ENCODE measurements around the gene PTGER3.
"Not testable (repeated sequence)": the region's sequence is repeated elsewhere in the genome, so short reads cannot be mapped to it uniquely, and the experiment has no call there.

PTGER3 gene

DNA sequence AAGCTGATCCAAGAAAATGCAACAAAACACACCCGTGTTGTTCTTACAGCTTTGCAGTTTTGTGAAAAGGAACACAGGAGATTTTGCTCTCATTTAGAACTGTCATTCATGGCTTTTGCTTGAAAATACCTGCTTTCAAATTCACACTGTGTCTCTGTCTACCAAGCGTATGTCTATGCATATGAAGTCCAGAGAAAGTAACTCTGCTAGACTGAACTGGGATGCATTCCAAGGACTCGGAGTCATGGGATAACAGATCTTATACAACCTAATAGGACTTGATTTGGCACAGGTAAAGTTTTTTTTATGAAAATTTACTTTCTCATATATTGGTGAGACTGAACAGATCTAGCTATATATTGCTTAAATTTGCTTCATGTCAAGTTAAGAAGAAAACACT is 102.4 kb downstream of the PTGER3 start:
- DNase-seq: no peak

DNA sequence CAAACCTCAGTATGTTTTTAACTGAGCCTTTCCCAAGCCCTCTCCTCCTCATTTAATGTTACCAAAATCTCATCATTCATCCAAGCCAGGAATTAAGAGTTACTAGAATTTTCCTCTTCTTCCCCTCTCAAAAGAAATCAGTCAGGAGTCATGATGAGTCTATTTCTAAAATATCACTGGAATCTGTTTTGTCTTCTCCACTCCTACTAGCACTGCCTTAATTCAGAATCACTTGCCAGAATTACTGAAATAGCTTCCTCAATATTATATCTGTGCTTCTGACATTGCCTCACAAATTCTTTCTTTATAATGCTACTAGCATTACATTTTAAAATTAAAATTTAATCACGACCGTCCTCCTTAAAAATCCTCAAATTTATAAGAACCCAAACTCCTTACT is 106.1 kb downstream of the PTGER3 start:
- no peak for DNase-seq

DNA sequence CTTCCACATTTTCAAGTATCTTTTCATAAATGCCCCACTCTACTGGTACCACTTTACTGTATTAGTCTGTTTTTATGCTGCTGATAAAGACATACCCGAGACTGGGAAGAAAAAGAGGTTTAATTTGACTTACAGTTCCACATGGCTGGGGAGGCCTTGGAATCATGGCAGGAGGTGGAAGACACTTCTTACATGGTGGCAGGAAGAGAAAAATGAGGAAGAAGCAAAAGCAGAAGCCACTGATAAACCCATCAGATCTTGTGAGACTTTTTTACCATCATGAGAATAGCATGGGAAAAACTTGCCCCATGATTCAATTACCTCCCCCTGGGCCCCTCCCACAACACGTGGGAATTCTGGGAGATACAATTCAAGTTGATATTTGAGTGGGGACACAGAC is 107.2 kb downstream of the PTGER3 start:
- not testable (repeated sequence) for DNase-seq

DNA sequence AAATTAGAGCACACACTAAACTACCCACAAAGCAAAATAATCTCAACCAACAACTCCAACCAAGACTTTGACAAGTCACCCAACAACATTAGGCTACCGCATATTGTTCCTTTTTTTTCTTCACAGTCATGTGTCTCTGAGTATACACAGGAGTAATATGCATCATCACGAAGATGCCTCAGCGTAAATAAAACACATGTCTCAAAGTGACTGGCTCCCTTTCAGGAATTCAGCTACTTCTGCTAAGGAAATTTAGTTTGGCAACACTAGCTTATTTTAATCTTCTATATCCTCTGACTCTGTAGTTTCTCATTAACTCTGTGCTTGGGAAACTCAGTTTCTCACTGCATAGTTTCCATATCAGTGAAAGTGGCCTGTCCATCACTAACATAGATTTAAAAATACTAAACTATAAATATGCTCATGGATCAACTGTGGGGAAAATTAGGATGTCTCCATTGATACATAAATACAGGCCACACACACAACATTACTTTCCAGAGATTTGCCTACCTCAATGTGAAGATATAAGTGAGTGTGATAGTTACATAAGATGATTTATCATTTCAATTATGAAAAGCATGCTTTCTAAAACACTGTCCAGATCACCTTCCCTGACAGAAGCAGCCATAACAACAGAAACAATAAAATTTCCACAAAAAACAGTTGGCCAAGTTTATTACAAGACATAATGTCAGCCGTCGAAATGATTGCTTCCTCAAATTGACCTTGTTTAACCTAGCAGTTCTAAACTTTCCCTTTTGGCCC is 113.2 kb downstream of the PTGER3 start:
- DNase-seq: no peak

DNA sequence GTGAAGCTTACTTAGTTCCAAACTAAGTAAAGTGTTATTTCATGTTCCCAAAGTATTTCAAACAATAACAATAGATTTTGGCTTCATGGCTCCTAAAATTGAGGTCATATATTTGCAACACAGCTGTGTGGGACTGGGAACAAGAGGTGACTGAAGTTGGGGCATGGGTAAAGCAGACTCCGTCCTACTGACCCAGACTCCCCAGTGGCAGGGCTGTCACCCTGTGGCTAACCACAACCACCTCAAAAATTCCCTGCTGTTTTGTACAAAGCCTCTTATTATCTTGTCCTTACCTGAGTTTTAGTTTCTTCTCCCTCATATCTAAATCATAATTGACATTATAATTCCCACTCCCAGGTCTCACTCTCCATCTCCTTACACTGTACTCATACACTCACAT is 117.6 kb downstream of the PTGER3 start:
- no peak for DNase-seq

DNA sequence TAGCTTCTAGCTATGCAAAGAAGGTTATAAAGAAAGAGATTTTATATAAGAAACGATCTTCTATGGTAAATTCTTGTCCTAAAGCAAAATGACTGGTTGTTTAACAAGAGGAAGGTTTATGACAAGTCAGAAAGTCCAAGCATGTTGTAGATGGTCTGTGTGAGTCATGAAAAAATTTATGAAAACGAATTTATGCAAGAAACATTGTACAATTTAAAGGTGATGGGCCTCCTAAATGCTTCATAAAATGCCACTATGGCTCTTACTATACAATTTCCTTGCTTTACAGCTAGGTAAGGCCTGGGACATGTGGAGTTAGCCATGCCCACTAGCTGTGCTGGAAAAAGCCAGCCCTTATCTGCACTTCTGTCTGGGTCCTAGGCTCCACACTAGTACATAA is 125.4 kb downstream of the PTGER3 start:
- no peak for DNase-seq
